GM19023 (cell line): ENCODE results near the gene BDNF.

Experiments
- ATAC-seq: cut with Tn5 transposase; IDR thresholded peaks from one replicate; pipeline ENCODE4 v1.9.1; 2021; ENCODE audit warnings: mild to moderate bottlenecking, moderate library complexity; ENCODE audit not compliant: unreplicated experiment

Gene BDNF

DNA sequence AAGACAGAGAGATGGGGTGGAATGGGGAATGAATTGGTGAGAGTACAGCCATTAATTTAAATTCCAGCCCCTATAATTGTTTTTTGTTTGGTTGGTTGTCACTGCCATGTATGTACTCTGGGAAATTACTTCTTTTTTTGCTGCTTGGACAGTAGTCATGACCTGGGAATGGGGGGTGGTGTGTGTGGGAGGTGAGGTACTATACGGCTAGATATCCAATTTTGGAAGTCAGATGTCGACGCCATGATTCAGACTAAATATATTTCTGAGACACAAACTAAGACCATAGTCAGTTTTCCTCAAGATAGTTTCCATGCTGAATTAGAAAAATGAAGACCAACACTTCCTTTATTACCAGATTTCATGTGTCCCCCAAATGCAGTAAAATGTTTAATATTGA, 7.4 kb upstream of the BDNF start:
- no peak for ATAC-seq

DNA sequence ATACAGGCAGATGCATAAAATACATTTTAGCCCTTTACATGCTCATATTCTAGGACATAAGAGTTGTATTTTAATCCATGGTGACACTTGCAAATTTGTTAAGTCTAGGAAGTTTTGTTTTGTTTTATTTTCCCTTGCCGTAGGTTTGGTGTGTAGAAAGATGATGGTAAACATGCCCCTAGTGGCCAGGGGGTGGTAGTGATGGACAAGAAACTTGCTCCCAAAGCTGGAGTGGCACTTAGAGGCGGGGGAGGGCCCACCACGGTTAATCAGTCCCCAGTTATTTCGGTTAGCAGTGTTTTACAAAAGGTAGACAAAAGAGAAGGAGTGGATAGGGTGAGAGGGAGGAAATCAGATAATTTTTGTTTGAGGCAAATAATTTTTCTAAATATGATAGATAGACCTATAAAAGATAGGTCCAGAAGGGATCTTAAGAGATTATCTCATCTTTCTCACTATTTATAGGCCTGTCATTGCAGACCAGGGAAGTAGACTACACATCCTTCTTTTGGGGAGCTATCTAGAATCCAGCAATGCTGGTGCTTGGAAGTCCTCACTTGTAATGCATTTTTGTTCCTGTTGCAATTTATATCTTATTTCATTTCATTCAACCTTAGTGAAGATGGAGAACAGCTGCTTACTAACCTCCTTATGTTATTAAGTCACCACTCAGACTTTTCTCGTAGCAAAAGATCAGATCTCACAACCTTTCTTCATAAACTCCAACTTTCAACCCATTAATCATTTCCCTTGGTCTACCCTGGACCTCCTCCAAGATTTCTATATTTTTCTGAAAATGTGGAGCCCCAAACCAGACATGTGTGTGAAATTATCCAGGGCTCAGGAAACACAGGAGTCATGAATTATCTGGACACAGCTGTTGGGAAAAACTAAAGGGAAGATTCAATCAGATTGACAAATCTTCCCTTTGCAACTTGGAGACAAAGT, 5.9 kb upstream of the BDNF start:
- ATAC-seq: peak; percentile 81

DNA sequence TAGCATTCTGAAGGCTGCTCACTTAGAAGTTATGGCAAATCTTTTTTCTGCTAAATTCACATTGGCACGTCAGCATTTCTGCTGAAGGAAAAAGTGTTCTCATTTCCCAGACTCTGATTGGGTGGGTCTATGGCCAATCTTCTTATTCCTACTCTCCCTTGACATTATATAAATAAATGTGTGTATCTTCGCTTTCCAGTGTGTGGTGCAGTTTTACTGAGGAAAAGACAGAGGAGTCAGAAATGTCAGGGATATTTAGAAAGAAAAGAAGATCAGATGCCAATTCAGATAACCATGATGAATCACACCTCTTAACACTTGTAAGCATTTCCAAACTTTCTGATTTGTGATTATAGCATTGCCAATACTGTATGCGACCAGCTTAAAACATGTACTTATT, 3.2 kb upstream of the BDNF start:
- no peak for ATAC-seq

DNA sequence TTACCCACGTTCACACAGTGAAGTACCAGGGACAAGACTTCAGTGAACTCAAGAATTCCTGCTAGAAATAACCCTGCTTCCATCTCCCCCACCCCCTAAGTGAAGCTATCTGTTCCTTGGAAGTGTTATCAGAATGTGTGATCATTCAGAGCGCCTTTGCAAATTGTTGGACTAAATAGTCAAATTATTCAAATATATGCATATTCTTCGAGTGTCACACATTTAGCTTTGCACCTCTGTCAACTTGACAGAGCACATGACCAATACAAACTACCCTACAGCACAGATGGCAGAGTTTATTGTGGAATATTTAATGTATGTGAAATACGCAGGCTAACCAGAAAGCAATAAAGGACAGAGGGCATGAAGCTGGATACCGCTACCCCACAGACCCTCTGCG, 2.6 kb upstream of the BDNF start:
- no peak for ATAC-seq

DNA sequence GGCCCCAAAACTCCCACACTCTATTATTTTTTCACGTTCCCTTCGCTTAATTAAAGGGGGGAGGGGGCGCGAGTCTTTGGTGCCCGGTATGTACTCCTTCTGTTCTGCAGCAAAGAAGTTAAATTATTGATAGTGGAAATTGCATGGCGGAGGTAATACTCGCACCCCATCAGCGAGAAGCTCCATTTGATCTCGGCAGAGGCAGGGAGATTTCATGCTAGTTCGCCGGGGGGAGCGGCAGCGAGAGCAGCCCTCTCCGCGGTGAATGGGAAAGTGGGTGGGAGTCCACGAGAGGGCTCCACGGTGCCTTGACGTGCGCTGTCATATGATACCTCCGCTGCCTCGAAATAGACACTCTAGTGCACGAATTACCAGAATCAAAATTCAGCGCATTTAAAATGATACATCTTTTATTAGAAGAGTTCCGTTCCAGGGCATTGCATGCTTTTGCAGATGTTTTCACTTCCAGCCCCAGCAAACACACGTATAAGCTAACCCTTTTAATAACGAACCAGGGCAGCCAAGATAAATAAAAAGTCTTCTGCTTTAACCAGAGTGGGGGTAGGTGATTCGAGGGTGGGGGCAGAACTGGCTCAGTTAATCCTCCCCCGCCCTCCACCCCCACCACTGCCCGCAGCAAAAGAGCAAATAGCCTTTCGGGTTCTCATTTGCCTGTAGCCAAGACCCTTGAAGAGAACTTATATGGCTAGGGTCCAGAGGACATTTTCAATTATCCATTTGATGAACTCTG, 1.3 kb upstream of the BDNF start:
- ATAC-seq: peak; percentile 26

DNA sequence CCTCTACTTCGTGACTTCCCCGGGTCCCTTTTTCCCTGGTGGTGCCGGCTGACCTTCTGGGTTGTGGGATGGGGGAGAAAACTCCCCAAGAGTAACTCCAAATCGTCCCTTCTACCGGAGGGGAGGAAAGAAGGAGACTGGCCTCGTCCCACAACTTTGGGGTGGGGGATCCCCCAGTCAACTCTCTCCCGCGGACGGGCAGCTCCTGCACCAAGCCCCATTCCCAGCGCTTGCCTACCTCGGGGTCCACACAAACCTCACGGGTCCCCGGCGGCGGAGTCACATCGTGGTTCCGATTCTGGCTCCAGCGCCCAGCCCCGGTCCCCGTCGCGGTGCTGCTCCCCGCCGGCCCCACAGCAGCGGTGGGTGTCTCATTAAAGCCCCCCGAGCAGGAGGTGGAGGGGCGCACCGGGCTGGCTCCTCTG, 317 bp downstream of the BDNF start:
- ATAC-seq: no peak

DNA sequence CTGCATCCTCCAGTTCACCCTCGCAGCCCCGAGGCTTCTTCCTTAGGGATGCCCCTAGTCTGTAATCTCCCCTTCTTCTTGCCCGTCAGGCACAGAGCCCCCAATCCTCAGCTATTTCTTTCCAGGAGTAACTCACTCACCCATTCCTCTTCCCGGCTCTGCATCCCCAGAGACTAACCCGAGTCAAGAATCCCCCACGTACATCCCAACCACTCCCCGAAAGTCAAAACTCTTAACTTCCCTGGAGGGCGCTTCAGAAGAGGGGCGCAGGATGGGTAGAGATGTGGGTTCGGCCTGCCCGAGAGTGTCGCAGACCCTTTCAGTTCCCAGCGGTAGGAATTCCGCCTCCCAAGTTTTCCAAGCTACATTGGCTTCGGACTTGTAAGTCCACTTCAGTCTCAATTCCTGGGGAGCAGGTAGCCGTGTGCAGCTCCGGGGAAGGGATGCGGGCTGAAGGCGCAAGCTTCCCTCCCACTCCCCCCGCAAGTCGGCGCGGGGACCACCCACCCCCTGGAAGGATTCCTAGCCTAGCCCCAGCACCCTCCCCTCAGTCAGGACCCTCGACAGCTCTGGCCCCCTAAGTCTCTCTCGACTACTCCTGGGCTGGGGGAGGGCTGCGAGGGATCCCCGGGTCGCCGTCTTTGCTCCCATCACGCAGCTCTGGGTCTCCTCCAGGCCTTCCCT, 871 bp downstream of the BDNF start:
- ATAC-seq: no peak

DNA sequence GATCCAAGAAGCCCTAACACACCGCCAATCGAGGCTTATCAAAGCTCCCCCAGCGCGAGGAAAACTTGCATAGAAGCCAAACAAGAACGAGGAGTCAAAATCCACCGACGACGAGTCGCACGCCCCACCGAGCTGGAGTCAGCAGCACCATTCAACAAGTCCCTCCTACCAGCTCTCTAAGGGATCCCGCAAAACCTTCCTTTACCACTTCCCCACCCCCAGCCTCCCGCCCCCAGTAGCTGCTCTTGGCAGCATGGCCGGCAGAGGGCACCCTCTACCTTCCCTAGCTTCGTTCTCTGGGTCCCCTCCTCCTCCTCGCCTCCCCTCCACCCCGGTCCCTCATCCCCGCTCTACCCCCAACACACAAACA, 1.4 kb downstream of the BDNF start:
- peak; percentile 53 for ATAC-seq

DNA sequence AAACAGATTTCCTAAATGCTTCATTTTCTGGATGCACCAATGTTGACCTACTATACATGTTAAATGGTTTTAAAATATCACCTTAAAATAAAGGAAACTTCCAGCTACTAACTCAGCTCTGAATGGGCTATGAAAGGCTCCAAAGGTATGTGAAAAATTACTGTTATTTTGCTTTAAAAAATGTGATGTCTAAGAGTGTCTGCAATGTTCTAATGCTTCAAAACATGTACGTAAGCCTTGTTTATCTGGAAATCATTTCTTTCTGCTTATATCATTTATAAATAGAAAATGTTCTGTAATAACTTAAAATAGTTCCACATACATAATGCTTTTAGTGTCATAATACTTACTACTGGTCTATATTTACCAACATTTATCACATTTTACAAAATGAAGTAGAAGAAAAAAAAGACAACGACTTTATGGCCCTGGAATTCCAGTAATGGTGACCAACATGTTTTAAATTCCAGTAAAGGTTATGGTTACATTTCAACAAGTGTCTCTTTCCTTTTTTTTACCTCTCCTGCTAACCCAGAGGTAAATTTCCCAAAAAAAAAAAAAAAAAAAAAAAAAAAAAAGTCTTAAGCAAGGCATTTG, 2.5 kb downstream of the BDNF start:
- ATAC-seq: no peak

DNA sequence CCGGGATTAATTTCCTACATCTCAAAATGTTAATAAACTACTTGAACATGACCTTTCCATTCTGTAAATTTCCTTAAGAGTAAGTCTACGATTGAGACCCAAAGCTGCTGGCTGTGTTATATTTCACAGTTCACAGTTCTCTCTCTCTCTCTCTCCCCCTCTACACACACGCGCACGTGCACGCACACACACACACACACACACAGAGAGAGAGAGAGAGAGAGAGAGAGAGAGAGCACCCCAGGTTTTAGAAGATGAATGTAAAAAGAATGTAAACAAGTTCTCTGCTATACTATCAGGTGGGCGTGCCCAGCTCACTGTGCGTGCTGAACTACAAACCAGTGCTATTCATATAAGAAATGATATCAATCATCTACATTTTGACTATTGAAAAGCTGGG, 3.3 kb downstream of the BDNF start:
- no peak for ATAC-seq

DNA sequence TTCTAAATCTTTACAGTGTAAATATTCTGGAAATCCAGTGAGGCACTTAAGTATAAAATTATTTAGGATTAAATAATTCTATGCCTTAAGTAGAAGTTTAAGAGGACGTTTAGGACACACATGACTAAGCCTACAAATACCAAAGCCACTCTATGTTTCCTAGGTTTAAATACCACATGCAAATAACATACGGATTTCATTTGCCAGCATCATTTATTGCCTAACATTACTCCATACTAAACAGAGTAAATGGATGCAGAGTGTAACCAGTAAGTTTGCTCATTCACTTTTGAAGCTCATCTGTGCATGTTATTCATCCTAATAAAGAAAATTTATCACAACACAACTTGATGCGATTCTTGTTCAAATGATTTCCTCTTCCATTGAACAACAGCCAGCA, 4.1 kb downstream of the BDNF start:
- no peak for ATAC-seq

DNA sequence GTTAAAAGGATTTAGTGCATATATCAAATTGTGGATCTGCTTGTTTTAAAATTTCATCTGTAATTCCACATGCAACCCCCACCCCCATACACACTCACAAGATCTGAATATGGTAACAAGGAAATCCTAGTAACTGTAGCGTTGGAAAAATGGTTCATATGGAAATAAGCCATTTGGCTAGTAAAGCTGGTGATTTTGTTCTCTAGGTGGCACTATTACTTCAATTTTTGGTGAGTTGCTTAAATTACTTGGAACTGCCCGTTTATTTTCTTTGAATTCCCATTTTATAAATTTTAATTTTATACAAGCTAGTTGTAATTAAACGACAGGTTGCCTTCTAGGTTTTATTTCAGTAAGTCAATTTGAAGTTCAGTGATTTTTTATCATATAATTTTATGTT, 5.3 kb downstream of the BDNF start:
- no peak for ATAC-seq

DNA sequence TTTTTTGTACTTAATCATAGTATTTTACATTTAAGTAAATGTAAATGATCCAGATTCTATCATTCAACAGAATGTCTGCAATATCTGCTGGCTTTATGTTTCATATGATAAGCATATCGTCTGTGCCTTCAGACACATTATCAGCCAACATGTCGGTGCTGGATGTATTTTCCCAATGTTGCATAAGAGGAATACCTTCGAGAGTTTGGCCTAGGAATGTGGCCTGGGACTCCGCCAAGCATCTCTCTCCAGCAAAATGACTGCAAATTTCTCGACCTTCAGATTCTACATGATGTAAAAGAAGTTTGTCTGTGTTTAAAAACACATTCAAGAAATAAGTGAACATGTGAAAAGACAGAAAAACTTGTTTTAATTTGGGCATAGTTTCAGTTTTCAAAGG, 6.9 kb downstream of the BDNF start:
- no peak for ATAC-seq

DNA sequence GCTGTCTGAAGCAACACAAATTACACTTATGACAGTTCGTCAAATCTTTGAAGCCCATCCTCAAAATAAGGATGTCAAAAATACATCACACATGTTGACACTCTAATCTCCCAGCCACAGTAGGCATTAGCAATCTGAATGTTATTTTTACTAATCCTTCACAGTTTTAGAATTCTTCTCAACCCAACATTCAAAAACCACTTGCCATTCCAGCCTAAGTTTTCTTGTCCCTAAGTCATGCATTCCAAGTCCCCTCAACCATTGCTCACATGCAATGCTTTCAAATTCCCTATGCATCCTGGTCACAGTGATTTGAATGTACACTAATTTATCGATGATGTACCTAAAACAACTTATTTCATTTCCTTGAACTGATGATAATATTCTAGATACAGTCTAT, 7.5 kb downstream of the BDNF start:
- ATAC-seq: no peak

DNA sequence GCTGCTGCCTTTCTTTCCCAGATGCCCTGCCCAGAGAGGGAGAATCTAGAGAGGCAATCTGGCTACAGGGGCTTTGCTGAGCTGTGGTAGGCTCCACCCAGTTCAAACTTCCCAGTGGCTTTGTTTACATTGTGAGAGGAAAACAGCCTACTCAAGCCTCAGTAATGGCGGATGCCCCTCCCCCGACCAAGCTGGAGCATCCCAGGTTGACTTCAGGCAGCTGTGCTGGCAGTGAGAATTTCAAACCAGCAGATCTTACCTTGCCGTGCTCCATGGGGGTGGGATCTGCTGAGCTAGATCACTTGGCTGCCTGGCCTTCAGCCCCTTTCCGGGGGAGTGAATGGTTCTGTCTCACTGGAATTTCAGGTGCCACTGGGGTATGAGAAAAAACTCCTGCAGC, 12.2 kb downstream of the BDNF start:
- no peak for ATAC-seq

DNA sequence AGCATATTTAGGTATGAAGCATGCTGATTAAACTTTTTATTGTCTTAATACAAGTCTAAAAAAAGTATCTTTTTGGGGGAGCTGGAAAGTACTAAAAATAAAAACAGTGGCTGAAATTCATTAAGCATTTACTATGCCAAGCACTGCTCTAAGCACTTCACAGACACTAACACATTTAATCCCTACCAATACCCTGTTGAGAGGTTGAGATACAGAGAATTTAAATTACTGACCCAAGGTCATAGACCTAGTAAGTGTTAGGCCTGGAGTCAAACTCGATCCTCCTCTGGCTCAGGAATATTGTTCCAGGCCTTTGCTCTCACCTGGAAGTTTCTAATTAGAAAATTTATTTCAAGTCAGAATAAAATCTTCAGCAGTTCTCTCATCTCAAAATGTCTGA, 18.6 kb downstream of the BDNF start:
- no peak for ATAC-seq

DNA sequence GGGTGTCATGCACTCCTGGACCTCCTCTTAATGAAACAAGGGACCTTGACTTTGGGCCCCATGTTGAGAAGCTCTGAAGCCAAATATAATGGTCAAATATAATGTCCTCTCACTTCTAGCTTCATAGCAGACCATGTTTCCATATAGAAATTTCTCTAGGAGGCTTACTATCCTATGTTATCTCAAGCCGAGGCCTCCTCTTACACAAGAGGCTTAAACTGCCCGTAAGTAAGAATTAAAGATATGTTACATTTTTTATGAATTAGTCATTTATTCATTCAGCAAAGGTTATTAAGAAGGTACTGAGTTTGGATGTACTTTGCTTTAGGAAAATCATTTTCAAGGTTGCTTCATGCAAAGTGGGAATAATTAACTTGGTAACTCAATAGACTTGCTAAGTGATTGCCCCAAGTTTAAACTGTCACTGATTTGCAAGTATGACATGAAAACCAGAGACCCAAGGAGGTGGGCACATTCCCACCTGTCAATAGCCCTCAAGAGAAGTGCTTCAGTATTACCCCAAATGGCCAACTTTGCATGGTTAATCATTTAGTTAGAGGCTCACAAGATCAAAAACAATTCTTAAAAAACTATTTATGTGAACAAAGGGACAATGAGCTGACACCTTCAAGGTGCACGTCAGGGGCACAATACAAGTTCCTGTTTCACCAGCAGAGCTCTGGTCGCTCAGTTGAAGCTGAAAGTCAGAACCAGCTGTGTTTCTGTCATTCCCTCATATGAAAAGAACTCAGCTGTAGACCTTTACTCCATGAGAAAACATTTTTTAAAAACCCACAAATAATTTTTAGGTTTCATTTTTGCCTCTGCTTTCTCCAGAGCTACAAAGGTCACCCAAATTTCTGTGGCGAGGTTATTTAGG, 20.9 kb downstream of the BDNF start:
- ATAC-seq: no peak

DNA sequence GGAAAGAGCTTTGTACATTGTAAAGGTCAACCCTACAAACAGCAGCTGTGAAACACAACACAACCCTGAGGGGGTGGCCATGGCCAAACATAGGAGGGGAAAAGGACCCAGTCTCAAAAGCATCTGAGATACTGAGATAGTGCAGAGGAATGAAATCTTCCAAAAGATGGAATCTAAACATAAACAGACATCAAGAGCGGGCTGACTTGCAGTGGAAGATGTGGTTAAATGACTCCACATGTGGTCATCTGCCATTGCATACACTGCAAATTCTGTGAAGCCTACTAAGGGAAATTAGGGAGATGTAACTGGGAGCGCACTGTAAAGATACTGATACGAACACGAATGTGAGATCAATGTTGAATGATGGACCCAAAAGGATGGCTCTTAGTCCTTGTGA, 22.0 kb downstream of the BDNF start:
- ATAC-seq: no peak

DNA sequence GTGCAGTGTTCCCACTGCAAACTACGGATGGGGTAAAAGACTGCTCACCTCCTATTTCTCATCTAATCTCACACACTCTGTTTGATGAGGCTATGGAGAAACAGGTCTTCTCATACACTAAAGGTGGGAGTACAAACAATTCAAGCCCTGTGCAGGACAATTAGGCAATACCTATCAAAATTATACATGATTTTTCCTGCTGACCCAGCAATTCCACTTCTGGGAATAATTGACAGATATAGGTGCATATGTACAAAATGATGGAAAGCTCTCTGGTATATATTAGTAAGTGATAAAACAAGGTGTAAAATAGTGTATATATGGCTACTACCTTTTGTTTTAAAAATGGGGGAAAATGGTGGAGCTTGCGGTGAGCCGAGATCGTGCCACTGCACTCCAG, 23.1 kb downstream of the BDNF start:
- no peak for ATAC-seq

DNA sequence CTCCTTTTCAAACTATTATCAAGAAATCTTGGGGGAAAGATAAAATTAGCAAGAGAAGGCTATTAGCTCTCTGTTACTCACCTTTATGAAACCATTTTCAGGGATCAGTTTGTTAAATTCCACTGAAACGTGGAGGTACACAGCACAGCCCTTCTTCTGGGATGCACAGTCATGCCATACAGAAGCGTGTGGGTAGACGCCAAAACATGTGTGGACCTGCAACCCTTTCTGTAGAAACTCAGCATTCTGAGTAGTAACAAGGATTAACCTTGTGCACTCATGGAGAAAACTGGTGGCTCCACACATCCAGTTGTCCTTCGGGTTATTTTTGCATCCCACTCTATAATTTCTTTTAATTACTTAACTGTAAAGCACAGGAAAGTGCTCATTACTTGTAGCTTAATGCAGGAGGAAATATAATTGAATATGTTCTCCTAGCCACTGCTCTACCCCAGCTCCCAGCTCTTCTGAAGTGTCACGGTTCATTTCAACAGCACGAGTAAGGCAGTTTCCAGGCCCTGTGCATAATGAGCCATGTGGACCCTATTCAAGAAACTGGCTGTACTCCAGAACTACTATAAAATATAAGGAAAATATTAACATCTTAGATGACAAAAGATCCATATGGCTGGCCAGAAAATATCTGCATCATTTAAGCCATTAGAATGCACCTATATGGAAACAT, 26.1 kb downstream of the BDNF start:
- ATAC-seq: no peak
